ENCODE data around the gene ABCD3.

DNA sequence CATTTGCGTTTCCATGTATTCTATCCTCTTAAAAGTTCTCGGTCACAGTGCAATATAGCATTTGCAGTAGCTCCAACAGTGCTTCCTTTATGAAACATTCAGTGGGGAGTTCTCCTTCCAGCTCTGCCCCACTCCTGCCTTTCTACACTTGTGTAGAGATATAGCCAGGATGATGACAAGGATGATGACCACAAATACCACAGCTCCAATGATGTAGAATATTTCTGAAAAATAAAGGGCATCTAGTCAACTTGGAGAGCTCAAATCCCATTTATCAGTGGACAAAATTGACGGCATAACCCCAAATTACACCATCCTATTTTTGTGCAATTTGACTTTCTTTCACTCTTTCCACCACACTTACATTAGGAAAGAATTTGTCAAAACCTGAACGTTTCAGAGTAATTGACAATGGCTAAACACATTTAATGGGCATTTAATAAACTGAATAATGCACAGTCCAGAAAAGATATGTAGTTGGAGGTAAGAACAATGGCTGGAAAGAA lies 112.2 kb downstream of the ABCD3 start:
- TF ChIP-seq, protein P1, sequence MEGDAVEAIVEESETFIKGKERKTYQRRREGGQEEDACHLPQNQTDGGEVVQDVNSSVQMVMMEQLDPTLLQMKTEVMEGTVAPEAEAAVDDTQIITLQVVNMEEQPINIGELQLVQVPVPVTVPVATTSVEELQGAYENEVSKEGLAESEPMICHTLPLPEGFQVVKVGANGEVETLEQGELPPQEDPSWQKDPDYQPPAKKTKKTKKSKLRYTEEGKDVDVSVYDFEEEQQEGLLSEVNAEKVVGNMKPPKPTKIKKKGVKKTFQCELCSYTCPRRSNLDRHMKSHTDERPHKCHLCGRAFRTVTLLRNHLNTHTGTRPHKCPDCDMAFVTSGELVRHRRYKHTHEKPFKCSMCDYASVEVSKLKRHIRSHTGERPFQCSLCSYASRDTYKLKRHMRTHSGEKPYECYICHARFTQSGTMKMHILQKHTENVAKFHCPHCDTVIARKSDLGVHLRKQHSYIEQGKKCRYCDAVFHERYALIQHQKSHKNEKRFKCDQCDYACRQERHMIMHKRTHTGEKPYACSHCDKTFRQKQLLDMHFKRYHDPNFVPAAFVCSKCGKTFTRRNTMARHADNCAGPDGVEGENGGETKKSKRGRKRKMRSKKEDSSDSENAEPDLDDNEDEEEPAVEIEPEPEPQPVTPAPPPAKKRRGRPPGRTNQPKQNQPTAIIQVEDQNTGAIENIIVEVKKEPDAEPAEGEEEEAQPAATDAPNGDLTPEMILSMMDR (IDR thresholded peaks at IDR 0.05): no peak
- TF ChIP-seq POLR2AphosphoS5 (IDR thresholded peaks at IDR 0.05): no peak
- TF ChIP-seq POLR2A (IDR thresholded peaks at IDR 0.05): no peak
